Fibroblast of lung (primary cell): ENCODE measurements around the gene MORN1. TPM values are rescaled to one million over a fixed set of nuclear protein-coding genes. Genes with fewer than 3 reads are reported as not detected.

Experiments used
- DNase-seq, 2 donors: peaks; one replicate each; pipeline versions ENCODE4 v3.0.0 to v3.0.0-alpha.2; 2010; ENCODE audit warnings: low read depth in 2 of 2
- H2AFZ ChIP-seq: 2 replicates; pipeline ENCODE4 v1.5.1; 2012; ENCODE audit warnings: low read length, control low read depth, inconsistent platforms
- H3K27ac ChIP-seq: 2 replicates; pipeline ENCODE4 v1.5.1; 2011; ENCODE audit warnings: low read length, control low read depth; ENCODE audit not compliant: insufficient read depth
- H3K27me3 ChIP-seq: 2 replicates; pipeline ENCODE4 v1.5.1; 2011; ENCODE audit warnings: mild to moderate bottlenecking, low read length; ENCODE audit not compliant: control insufficient read depth, insufficient read depth
- H3K36me3 ChIP-seq: 2 replicates; pipeline ENCODE4 v1.5.1; 2011; ENCODE audit warnings: low read length; ENCODE audit not compliant: control insufficient read depth, insufficient read depth
- H3K4me1 ChIP-seq: 2 replicates; pipeline ENCODE4 v1.5.1; 2011; ENCODE audit warnings: low read length; ENCODE audit not compliant: control insufficient read depth, insufficient read depth; ENCODE audit errors: extremely low read depth
- H3K4me2 ChIP-seq: 2 replicates; pipeline ENCODE4 v1.5.1; 2011; ENCODE audit warnings: low read length, control low read depth; ENCODE audit not compliant: insufficient read depth; ENCODE audit errors: extremely low read depth
- H3K4me3 ChIP-seq, 4 experiments: fragments of 200-600 bp in 1 of 4; sonication (generic) in 1 of 4; replicated peaks in 1 of 4; 2 replicates each; pipeline ENCODE4 v1.5.1; 2011 to 2016; ENCODE audit warnings: low read length in 4 of 4, low read depth in 3 of 4, mild to moderate bottlenecking in 3 of 4, control low read depth in 2 of 4, inconsistent platforms in 1 of 4, mixed read lengths in 1 of 4; ENCODE audit not compliant: insufficient read depth in 1 of 4; ENCODE audit errors: control extremely low read depth in 1 of 4
- H3K79me2 ChIP-seq: 2 replicates; pipeline ENCODE4 v1.5.1; 2012; ENCODE audit warnings: mild to moderate bottlenecking, low read length, inconsistent platforms; ENCODE audit not compliant: control insufficient read depth, insufficient read depth
- H3K9ac ChIP-seq: 2 replicates; pipeline ENCODE4 v1.5.1; 2011; ENCODE audit warnings: mild to moderate bottlenecking, low read length, control low read depth; ENCODE audit not compliant: insufficient read depth
- H3K9me3 ChIP-seq: 2 replicates; pipeline ENCODE4 v1.5.1; 2012; ENCODE audit warnings: low read depth, low read length; ENCODE audit not compliant: control insufficient read depth, insufficient read depth
- H4K20me1 ChIP-seq: 2 replicates; pipeline ENCODE4 v1.5.1; 2011; ENCODE audit warnings: low read length; ENCODE audit not compliant: control insufficient read depth, insufficient read depth; ENCODE audit errors: extremely low read depth
- CTCF ChIP-seq, 2 donors: IDR thresholded peaks in 1 of 2; conservative IDR thresholded peaks in 1 of 2; 1 replicate in 1 of 2; 2 replicates in 1 of 2; pipeline ENCODE4 v1.5.1; 2011 to 2012; ENCODE audit warnings: low read length in 2 of 2, control low read depth in 1 of 2, inconsistent platforms in 1 of 2, low read depth in 1 of 2, mild to moderate bottlenecking in 1 of 2
- EZH2 ChIP-seq: IDR thresholded peaks from 2 replicates; pipeline ENCODE4 v1.5.1; 2012; ENCODE audit warnings: low read length, control low read depth, mild to moderate bottlenecking; ENCODE audit errors: missing control alignments
- polyA plus RNA-seq, 2 donors: library from polyadenylated mRNA; depleted of rRNA in 1 of 2; stranded (reverse) in 1 of 2; unstranded in 1 of 2; fragments of >200 nt; gene quantifications; 2 replicates each; pipeline ENCODE4 v1.2.1, GENCODE V29; 2011 to 2012; ENCODE audit warnings: missing spikeins in 1 of 2
- total RNA-seq: library from RNA; depleted of rRNA; stranded (reverse); fragments of >200 nt; gene quantifications from 2 replicates; pipeline ENCODE4 v1.2.1, GENCODE V29; 2014

MORN1 gene
- total and polyA plus RNA-seq, 2 donors (not counting 1 experiment from before 2014, with no cell fraction given): 3.5 to 10.6 TPM

- H3K79me2 ChIP-seq: no peaks in the 10 kb centered on the region
- no peak overlapping the region for H3K4me3 ChIP-seq
- no peak overlapping the region for H3K9ac ChIP-seq
- H4K20me1 ChIP-seq: no peaks in the 10 kb centered on the region
- TF ChIP-seq CTCF (conservative IDR thresholded peaks at IDR 0.05 in 1 of 2, IDR thresholded peaks at IDR 0.05 in 1 of 2; ENCODE audit: low read depth in 1 of 2, low read length in 2 of 2): no peak
- TF ChIP-seq EZH2: no peak
- H3K9me3 ChIP-seq: no peaks in the 10 kb centered on the region
- H3K27me3 ChIP-seq: no peaks in the 10 kb centered on the region
- H3K4me1 ChIP-seq: no peaks in the 10 kb centered on the region
- no peak overlapping the region for H2AFZ ChIP-seq
- H3K36me3 ChIP-seq: no peaks in the 10 kb centered on the region
- H3K4me2 ChIP-seq: no peak overlapping the region
- no peak overlapping the region for H3K27ac ChIP-seq
- no peak for DNase-seq
These were observed 12.9 kb downstream of the MORN1 start for GRCh38 chr1:2378441-2378851.

GRCh38 chr1:2377751-2378440 lies 13.5 kb downstream of the MORN1 start:
- Histone ChIP-seq H3K27ac (no peak overlapping the region), H3K36me3 (no peaks in the 10 kb centered on the region), H3K79me2 (no peaks in the 10 kb centered on the region), H3K4me2 (no peak overlapping the region), H2AFZ (no peak overlapping the region), H3K4me1 (no peaks in the 10 kb centered on the region), H4K20me1 (no peaks in the 10 kb centered on the region), H3K4me3 (no peak overlapping the region), H3K9ac (no peak overlapping the region), H3K27me3 (no peaks in the 10 kb centered on the region), H3K9me3 (no peaks in the 10 kb centered on the region)
- no peak for DNase-seq
- TF ChIP-seq CTCF (conservative IDR thresholded peaks at IDR 0.05 in 1 of 2, IDR thresholded peaks at IDR 0.05 in 1 of 2; ENCODE audit: low read depth in 1 of 2, low read length in 2 of 2) (no peak), EZH2 (no peak)

- Histone ChIP-seq H3K9me3 (no peaks in the 10 kb centered on the region), H2AFZ (no peak overlapping the region), H3K27ac (no peak overlapping the region), H3K36me3 (no peaks in the 10 kb centered on the region), H3K27me3 (no peaks in the 10 kb centered on the region), H3K79me2 (no peaks in the 10 kb centered on the region), H3K4me3 (no peak overlapping the region), H3K4me1 (no peaks in the 10 kb centered on the region), H3K9ac (no peak overlapping the region), H3K4me2 (no peak overlapping the region), H4K20me1 (no peaks in the 10 kb centered on the region)
- TF ChIP-seq EZH2: no peak
- TF ChIP-seq CTCF (conservative IDR thresholded peaks at IDR 0.05 in 1 of 2, IDR thresholded peaks at IDR 0.05 in 1 of 2; ENCODE audit: low read depth in 1 of 2, low read length in 2 of 2): no peak
- no peak for DNase-seq
These were observed 14.3 kb downstream of the MORN1 start for GRCh38 chr1:2376931-2377672.
